HEK293 (cell line): ENCODE data around the gene ASB10.

Experiments used
- MZF1 ChIP-seq: fragments of 450-650 bp; formaldehyde crosslinking; IDR thresholded peaks from 2 replicates; pipeline ENCODE4 v1.5.1; 2017; ENCODE audit warnings: missing biosample characterization, missing genetic modification characterization, borderline replicate concordance
- YY1 ChIP-seq: fragments of 450-650 bp; formaldehyde crosslinking; IDR thresholded peaks from 2 replicates; pipeline ENCODE4 v1.5.1; 2018; ENCODE audit warnings: missing biosample characterization, missing genetic modification characterization
- ZNF416 ChIP-seq: fragments of 450-650 bp; formaldehyde crosslinking; IDR thresholded peaks from 2 replicates; pipeline ENCODE4 v1.5.1; 2016; ENCODE audit warnings: missing biosample characterization, missing genetic modification characterization
- ZNF660 ChIP-seq: fragments of 450-650 bp; IDR thresholded peaks from 2 replicates; pipeline ENCODE4 v1.5.1; 2018; ENCODE audit warnings: missing biosample characterization, mild to moderate bottlenecking, missing genetic modification characterization
- ZNF785 ChIP-seq: fragments of 450-650 bp; formaldehyde crosslinking; IDR thresholded peaks from 2 replicates; pipeline ENCODE4 v1.5.1; 2016; ENCODE audit warnings: missing biosample characterization, missing genetic modification characterization
- ZNF791 ChIP-seq: fragments of 450-650 bp; formaldehyde crosslinking; IDR thresholded peaks from 2 replicates; pipeline ENCODE4 v1.5.1; 2016; ENCODE audit warnings: missing biosample characterization, missing genetic modification characterization
- ZNF792 ChIP-seq: fragments of 450-650 bp; formaldehyde crosslinking; IDR thresholded peaks from 2 replicates; pipeline ENCODE4 v1.5.1; 2016; ENCODE audit warnings: missing biosample characterization, missing genetic modification characterization
- ZSCAN16 ChIP-seq: fragments of 450-650 bp; formaldehyde crosslinking; IDR thresholded peaks from 2 replicates; pipeline ENCODE4 v1.5.1; 2016; ENCODE audit warnings: missing biosample characterization, missing genetic modification characterization
- TF ChIP-seq, protein P1 (sequence below): fragments of 450-650 bp; formaldehyde crosslinking; IDR thresholded peaks from 2 replicates; pipeline ENCODE4 v1.5.1; 2016; ENCODE audit warnings: missing biosample characterization, missing genetic modification characterization

DNA sequence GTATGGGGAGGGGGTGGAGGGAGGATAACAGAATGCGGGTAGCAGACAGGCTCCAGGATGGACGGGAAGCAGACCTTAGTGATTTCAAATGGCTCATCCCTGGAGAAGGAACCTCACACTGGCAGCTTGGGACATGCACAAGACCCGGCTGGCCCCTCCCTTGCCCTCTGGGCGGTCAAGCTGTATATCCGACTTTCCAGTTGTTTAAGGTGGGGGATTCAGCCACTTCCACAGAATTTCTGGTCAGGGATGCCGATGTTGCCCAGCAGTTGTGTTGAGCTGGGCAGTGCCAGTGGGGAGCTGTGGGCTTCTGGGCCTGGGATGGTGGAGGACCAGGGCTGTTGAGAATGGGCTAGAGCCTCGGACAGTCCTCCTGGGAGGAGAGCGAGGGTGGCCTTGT is 58.3 kb downstream of the ASB10 start:
- TF ChIP-seq ZNF785 (tag by site-specific recombination): no peak
- TF ChIP-seq ZNF416 (tag by site-specific recombination): no peak
- no peak for TF ChIP-seq ZNF660
- TF ChIP-seq ZNF791 (tag by site-specific recombination): no peak
- TF ChIP-seq, protein P1, sequence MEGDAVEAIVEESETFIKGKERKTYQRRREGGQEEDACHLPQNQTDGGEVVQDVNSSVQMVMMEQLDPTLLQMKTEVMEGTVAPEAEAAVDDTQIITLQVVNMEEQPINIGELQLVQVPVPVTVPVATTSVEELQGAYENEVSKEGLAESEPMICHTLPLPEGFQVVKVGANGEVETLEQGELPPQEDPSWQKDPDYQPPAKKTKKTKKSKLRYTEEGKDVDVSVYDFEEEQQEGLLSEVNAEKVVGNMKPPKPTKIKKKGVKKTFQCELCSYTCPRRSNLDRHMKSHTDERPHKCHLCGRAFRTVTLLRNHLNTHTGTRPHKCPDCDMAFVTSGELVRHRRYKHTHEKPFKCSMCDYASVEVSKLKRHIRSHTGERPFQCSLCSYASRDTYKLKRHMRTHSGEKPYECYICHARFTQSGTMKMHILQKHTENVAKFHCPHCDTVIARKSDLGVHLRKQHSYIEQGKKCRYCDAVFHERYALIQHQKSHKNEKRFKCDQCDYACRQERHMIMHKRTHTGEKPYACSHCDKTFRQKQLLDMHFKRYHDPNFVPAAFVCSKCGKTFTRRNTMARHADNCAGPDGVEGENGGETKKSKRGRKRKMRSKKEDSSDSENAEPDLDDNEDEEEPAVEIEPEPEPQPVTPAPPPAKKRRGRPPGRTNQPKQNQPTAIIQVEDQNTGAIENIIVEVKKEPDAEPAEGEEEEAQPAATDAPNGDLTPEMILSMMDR (tag by site-specific recombination): no peak
- TF ChIP-seq ZNF792 (tag by site-specific recombination): no peak
- TF ChIP-seq MZF1: no peak
- TF ChIP-seq ZSCAN16 (tag by site-specific recombination): no peak
- no peak for TF ChIP-seq YY1 (tag by site-specific recombination)
